Trophoblast cell (in vitro differentiated cells and primary cell): ENCODE data around the gene CENPX.

Experiments used
- DNase-seq, 2 donors: peaks; one replicate each; pipeline ENCODE4 v3.0.0-alpha.2; 2016
- H2AFZ ChIP-seq: 2 replicates; pipeline ENCODE4 v1.6.1; 2013; ENCODE audit warnings: low read length, moderate library complexity, mild to moderate bottlenecking; ENCODE audit not compliant: insufficient read depth, poor library complexity
- H2AK5ac ChIP-seq: 2 replicates; pipeline ENCODE4 v1.6.1; 2013; ENCODE audit warnings: mild to moderate bottlenecking, low read length
- H2BK120ac ChIP-seq: 2 replicates; pipeline ENCODE4 v1.6.1; 2013; ENCODE audit warnings: low read length, mild to moderate bottlenecking, moderate library complexity; ENCODE audit not compliant: insufficient read depth, poor library complexity
- H2BK12ac ChIP-seq: 2 replicates; pipeline ENCODE4 v1.6.1; 2013; ENCODE audit warnings: mild to moderate bottlenecking, low read length, moderate library complexity
- H2BK5ac ChIP-seq: 2 replicates; pipeline ENCODE4 v1.6.1; 2013; ENCODE audit warnings: low read length, low read depth, moderate library complexity, mild to moderate bottlenecking; ENCODE audit not compliant: poor library complexity
- H3K14ac ChIP-seq: 2 replicates; pipeline ENCODE4 v1.6.1; 2013; ENCODE audit warnings: mild to moderate bottlenecking, low read length
- H3K18ac ChIP-seq: 2 replicates; pipeline ENCODE4 v1.6.1; 2013; ENCODE audit warnings: mild to moderate bottlenecking, low read length
- H3K23ac ChIP-seq: 2 replicates; pipeline ENCODE4 v1.6.1; 2013; ENCODE audit warnings: low read length
- H3K27ac ChIP-seq: 2 replicates; pipeline ENCODE4 v1.5.1; 2013; ENCODE audit warnings: low read depth, mild to moderate bottlenecking, inconsistent platforms, low read length, moderate library complexity
- H3K27me3 ChIP-seq: 2 replicates; pipeline ENCODE4 v1.6.1; 2013; ENCODE audit warnings: inconsistent platforms, mild to moderate bottlenecking, low read length, moderate library complexity; ENCODE audit not compliant: insufficient read depth
- H3K36me3 ChIP-seq, 2 experiments: 1 replicate in 1 of 2; 2 replicates in 1 of 2; pipeline ENCODE4 v1.6.1; 2013; ENCODE audit warnings: low read length in 2 of 2, mild to moderate bottlenecking in 2 of 2, moderate library complexity in 1 of 2; ENCODE audit not compliant: insufficient read depth in 2 of 2, control insufficient read depth in 1 of 2
- H3K4ac ChIP-seq: 2 replicates; pipeline ENCODE4 v1.6.1; 2013; ENCODE audit warnings: low read depth, mild to moderate bottlenecking, low read length, moderate library complexity
- H3K4me1 ChIP-seq, 2 experiments: 1 replicate in 1 of 2; 2 replicates in 1 of 2; pipeline ENCODE4 v1.6.1; 2013; ENCODE audit warnings: low read length in 2 of 2, mild to moderate bottlenecking in 2 of 2, moderate library complexity in 1 of 2; ENCODE audit not compliant: insufficient read depth in 2 of 2, control insufficient read depth in 1 of 2
- H3K4me2 ChIP-seq: 2 replicates; pipeline ENCODE4 v1.6.1; 2013; ENCODE audit warnings: inconsistent platforms, mild to moderate bottlenecking, low read length, moderate library complexity
- H3K4me3 ChIP-seq: 2 replicates; pipeline ENCODE4 v1.5.1; 2013; ENCODE audit warnings: mild to moderate bottlenecking, low read depth, low read length, inconsistent platforms
- H3K79me1 ChIP-seq: one replicate; pipeline ENCODE4 v1.6.1; 2013; ENCODE audit warnings: low read length
- H3K79me2 ChIP-seq: 2 replicates; pipeline ENCODE4 v1.6.1; 2013; ENCODE audit warnings: low read length, mild to moderate bottlenecking; ENCODE audit not compliant: control insufficient read depth, insufficient read depth, poor library complexity
- H3K9ac ChIP-seq: 2 replicates; pipeline ENCODE4 v1.6.1; 2013; ENCODE audit warnings: mild to moderate bottlenecking, low read length
- H3K9me3 ChIP-seq: 2 replicates; pipeline ENCODE4 v1.6.1; 2013; ENCODE audit warnings: low read depth, mild to moderate bottlenecking, control low read depth, inconsistent platforms, low read length; ENCODE audit not compliant: insufficient read depth
- H4K12ac ChIP-seq: 2 replicates; pipeline ENCODE4 v1.6.1; 2013; ENCODE audit warnings: low read depth, mild to moderate bottlenecking, low read length, moderate library complexity
- H4K8ac ChIP-seq: 2 replicates; pipeline ENCODE4 v1.6.1; 2013; ENCODE audit warnings: low read depth, mild to moderate bottlenecking, low read length, moderate library complexity
- H4K91ac ChIP-seq: one replicate; pipeline ENCODE4 v1.6.1; 2013; ENCODE audit warnings: low read depth, mild to moderate bottlenecking, low read length, moderate library complexity
- WGBS: extraction: QIAGEN DNeasy Blood & Tissue Kit; methylation state at CpG from one replicate; pipeline ENCODE4 v1.1.7; 2013; ENCODE audit warnings: missing lambda C conversion rate; ENCODE audit not compliant: insufficient read length, insufficient coverage; ENCODE audit errors: extremely low coverage; 5-methylcytosine and 5-hydroxymethylcytosine counted together

The CENPX gene

DNA sequence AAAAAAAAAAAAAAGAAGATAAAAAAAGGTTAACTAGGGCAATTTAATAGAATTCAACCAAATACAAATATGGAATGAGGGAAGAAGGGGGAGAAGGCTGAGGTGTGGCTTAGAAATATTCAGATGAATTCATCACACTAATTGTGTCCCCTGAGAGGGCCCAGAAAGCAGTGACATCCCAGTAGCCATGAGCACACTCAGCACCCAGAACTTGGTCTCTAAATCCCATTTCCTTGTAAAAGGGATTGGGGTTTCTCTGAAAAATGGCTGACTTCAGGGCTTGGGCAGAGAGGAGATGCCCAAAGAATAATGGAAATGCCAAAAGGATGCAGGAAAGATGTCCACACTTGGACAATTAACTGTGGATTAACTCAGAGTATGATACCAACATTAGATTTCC lies 49.2 kb downstream of the CENPX start:
- H3K18ac ChIP-seq = no peak overlapping the region

DNA sequence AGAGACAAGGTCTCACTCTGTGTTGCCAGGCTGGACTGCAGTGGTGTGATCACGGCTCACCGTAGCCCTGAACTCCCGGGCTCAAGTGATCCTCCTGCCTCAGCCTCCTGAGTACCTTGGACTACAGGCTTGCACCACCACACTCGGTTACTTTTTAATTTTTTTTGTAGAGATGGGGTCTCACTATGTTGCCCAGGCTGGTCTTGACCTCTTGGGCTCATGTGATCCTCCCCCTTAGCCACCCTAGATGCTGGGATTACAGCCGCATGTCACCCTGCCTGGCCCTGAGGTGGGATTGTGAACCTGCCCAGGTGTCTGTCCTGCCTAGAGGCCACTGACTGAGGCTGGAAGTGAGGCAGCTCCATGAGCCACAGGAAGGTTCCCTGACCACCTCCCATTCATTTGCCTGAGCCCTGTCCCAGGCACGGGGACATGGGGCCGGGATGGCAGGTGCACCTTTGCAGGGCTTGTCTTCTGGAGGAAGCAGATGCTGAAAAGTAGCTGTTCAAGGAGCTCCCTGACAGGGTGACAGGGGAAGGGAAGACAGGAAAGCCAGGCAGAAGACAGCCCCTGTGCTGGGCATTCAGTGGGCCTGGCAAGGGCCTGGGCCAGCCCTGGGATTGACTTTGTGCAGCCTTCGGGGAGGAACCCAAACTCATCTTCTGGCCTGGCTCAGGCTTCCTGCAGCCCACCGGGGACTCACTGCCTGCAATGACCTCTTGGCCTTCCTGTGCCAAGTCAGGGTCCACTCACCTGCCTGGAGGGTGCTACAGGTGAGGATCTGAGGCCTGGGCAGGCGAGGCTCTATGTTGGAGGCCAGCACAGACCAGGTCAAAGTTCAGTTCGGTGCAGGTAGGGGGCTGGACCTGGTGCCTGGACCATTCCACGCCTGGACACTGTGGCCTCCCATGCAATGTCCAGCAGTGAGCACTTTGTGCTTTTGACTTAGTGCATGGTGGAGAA lies 53.5 kb downstream of the CENPX start:
- WGBS = no CpG with 5 or more reads among the region's 12 CpGs
- H4K12ac ChIP-seq = no peak overlapping the region
- no peak overlapping the region for H2AK5ac ChIP-seq
- H3K79me2 ChIP-seq = no peaks in the 10 kb centered on the region
- no peak overlapping the region for H3K4me2 ChIP-seq
- H3K79me1 ChIP-seq = peaks cover 11% of the 10 kb centered on the region
- no peak overlapping the region for H3K27ac ChIP-seq
- no peak overlapping the region for H3K4me3 ChIP-seq
- H3K14ac ChIP-seq = no peak overlapping the region
- no peak overlapping the region for H3K4ac ChIP-seq
- H4K91ac ChIP-seq = no peak overlapping the region
- H3K4me1 ChIP-seq = peaks cover 6 to 20% of the 10 kb centered on the region in 2 experiments
- H2BK5ac ChIP-seq = no peak overlapping the region
- H3K36me3 ChIP-seq = no peaks in the 10 kb centered on the region
- no peaks in the 10 kb centered on the region for H3K27me3 ChIP-seq
- H3K9me3 ChIP-seq = peaks cover 3% of the 10 kb centered on the region
- H2BK12ac ChIP-seq = peak overlapping the region; percentile 20
- no peak overlapping the region for H3K23ac ChIP-seq
- H4K8ac ChIP-seq = no peak overlapping the region
- H2AFZ ChIP-seq = no peak overlapping the region
- H2BK120ac ChIP-seq = no peak overlapping the region
- H3K9ac ChIP-seq = peak overlapping the region; percentile 42
- DNase-seq = no peak
- no peak overlapping the region for H3K18ac ChIP-seq

More for the DNA sequence above, 49.2 kb downstream of the CENPX start:
- H3K27ac ChIP-seq = no peak overlapping the region
- no peak overlapping the region for H4K91ac ChIP-seq
- no peak overlapping the region for H3K4ac ChIP-seq
- H3K23ac ChIP-seq = no peak overlapping the region
- peaks cover 3% of the 10 kb centered on the region for H3K9me3 ChIP-seq
- no peak overlapping the region for H4K8ac ChIP-seq
- H3K27me3 ChIP-seq = no peaks in the 10 kb centered on the region
- no peak overlapping the region for H3K4me3 ChIP-seq
- no peak overlapping the region for H2AFZ ChIP-seq
- H2BK12ac ChIP-seq = no peak overlapping the region
- H2BK120ac ChIP-seq = no peak overlapping the region
- H2BK5ac ChIP-seq = no peak overlapping the region
- H2AK5ac ChIP-seq = no peak overlapping the region
- peaks cover 12% of the 10 kb centered on the region for H3K79me1 ChIP-seq
- H3K4me1 ChIP-seq = peaks cover 4 to 13% of the 10 kb centered on the region in 2 experiments
- DNase-seq = no peak
- H3K9ac ChIP-seq = no peak overlapping the region
- no peak overlapping the region for H3K14ac ChIP-seq
- H4K12ac ChIP-seq = no peak overlapping the region
- H3K79me2 ChIP-seq = peaks cover 7% of the 10 kb centered on the region
- H3K4me2 ChIP-seq = no peak overlapping the region
- no peaks in the 10 kb centered on the region for H3K36me3 ChIP-seq
